ENCODE results near the gene HAUS7. TPM values are rescaled to one million over a fixed set of nuclear protein-coding genes. Genes with fewer than 3 reads are reported as not detected.

Gene HAUS7
- total RNA-seq, 1 donor = 10.8 TPM

DNA sequence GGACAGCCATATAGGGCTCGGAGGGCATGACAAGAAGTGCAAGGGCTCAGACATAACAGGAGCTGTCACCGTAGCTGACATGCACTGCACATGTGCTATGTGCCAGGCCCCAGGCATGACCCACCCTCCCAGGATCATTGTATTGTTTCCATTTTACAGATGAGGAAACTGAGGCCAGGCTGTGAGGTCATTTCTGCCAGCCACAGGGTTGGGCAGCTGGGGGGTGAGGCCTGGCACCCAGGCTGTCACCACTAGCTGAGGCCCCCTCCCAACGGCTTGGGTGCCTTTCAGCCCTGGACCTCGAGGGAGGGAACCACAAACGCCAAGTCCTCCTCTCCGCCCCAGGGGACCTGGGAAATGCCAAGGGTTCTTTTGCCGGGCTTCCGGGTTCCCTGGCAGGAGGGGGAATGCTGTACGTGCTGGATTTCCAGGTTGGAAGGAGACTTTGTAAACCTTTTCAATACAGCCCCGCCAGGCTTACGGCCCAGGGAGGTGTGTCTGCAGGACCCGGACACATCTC lies 37.2 kb downstream of the HAUS7 start:
- TF ChIP-seq, protein P1, sequence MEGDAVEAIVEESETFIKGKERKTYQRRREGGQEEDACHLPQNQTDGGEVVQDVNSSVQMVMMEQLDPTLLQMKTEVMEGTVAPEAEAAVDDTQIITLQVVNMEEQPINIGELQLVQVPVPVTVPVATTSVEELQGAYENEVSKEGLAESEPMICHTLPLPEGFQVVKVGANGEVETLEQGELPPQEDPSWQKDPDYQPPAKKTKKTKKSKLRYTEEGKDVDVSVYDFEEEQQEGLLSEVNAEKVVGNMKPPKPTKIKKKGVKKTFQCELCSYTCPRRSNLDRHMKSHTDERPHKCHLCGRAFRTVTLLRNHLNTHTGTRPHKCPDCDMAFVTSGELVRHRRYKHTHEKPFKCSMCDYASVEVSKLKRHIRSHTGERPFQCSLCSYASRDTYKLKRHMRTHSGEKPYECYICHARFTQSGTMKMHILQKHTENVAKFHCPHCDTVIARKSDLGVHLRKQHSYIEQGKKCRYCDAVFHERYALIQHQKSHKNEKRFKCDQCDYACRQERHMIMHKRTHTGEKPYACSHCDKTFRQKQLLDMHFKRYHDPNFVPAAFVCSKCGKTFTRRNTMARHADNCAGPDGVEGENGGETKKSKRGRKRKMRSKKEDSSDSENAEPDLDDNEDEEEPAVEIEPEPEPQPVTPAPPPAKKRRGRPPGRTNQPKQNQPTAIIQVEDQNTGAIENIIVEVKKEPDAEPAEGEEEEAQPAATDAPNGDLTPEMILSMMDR (IDR thresholded peaks at IDR 0.05; ENCODE audit: insufficient read depth, low read depth, low read length) = no peak
- DNase-seq (ENCODE audit: low read depth) = no peak

DNA sequence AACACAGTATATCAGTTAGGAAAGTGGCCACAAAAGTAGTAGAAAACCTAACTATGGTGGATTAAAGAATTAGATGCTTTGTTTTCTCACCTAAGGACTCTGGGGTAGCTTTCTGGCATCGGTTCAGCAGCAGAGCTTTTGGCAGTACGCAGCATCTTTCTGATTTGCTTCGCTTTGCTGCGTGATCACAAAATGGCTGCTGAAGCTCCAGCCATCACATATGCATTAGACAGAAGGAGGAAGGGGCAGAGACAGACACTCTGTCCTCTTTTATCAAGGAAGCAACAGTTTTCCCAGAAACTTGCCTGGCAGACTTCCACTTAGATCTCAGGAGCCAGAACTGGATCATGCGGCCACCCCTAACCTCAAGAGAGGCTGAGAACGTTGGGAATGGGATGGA lies 39.6 kb downstream of the HAUS7 start:
- TF ChIP-seq, protein P1 (IDR thresholded peaks at IDR 0.05; ENCODE audit: insufficient read depth, low read depth, low read length) = no peak
- no peak for DNase-seq (ENCODE audit: low read depth)
- H3K4me3 ChIP-seq (ENCODE audit: low read depth, low read length) = no peak overlapping the region

More for the DNA sequence above, 37.2 kb downstream of the HAUS7 start:
- no peak overlapping the region for H3K4me3 ChIP-seq (ENCODE audit: low read depth, low read length)

DNA sequence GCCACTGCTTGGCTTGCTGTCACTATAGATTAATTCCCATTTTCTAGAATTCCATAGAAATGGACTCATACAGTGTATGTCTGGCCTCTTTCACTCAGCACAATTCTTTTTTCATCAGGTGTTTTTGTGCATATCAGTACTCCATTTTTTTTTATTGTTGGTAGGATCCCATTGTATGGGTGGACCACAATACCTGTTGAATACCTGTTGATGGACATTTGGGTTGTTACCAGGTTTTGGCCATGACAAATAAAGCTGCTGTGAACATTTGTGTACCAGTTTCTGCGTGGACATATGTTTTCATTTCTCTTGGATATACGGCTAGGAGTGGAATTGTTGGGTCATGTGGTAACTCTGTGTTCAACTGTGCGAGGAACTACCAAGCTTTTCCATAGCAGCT lies 44.2 kb downstream of the HAUS7 start:
- TF ChIP-seq, protein P1 (IDR thresholded peaks at IDR 0.05; ENCODE audit: insufficient read depth, low read depth, low read length) = no peak

DNA sequence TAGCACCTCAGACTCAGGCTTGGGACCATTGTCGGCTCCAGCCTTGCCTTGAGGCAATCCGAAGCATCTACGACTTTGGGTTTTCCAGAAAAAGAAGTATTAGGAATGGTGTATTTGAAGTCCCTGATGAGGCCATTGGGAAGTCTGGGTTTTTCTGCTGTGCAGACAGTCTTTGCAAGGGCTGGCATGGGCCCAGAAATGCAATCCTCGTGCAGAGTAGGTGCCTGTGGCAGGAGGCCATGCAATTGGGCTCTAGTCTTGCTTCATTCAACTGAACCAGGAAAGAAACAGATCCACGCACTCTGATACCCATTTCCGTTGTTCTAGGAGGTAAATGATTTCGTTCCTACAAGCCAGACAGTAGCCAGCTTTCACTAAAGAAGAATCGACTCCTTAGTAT lies 46.7 kb downstream of the HAUS7 start:
- DNase-seq (ENCODE audit: low read depth) = peak; percentile 18
- TF ChIP-seq, protein P1 (IDR thresholded peaks at IDR 0.05; ENCODE audit: insufficient read depth, low read depth, low read length) = no peak
- H3K4me3 ChIP-seq (ENCODE audit: low read depth, low read length) = no peak overlapping the region

More for the DNA sequence above, 44.2 kb downstream of the HAUS7 start:
- H3K4me3 ChIP-seq (ENCODE audit: low read depth, low read length) = no peak overlapping the region
- DNase-seq (ENCODE audit: low read depth) = no peak

DNA sequence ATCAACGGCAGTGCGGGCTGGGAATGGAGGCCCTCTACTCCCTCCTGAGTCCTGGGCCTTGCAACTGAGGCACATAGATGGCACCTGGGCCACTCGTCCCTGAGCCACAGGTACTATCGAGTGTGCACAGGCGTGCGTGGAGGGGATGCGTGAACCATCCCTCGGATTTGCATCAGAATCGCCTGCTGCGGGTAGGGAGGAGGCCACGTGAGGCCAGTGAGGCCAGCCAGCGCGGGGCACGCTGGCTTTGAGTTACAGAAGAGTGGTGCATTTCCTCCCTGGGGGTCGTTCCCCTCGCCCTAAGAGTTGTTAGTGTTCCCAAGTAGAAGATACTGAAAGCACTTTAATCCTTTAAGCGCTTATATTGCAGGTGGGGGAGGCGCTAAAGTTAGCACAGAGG lies 48.5 kb downstream of the HAUS7 start:
- TF ChIP-seq, protein P1 (IDR thresholded peaks at IDR 0.05; ENCODE audit: insufficient read depth, low read depth, low read length) = no peak
- no peak for DNase-seq (ENCODE audit: low read depth)
- H3K4me3 ChIP-seq (ENCODE audit: low read depth, low read length) = no peak overlapping the region

DNA sequence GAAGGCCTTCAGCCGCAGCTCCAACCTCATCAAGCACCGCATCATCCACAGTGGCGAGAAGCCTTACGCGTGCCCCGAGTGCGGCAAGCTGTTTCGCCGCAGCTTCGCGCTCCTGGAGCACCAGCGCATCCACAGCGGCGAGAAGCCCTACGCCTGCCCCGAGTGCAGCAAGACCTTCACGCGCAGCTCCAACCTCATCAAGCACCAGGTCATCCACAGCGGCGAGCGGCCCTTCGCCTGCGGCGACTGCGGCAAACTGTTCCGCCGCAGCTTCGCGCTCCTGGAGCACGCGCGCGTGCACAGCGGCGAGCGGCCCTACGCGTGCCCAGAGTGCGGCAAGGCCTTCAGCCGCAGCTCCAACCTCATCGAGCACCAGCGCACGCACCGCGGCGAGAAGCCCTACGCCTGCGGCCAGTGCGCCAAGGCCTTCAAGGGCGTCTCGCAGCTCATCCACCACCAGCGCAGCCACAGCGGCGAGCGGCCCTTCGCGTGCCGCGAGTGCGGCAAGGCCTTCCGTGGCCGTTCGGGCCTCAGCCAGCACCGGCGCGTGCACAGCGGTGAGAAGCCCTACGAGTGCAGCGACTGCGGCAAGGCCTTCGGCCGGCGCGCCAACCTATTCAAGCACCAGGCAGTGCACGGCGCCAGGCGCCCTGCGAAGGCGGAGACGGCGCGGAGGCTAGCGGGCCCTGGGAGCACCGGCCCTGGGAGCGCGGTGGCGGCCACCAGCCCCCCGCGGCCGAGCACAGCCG lies 49.4 kb downstream of the HAUS7 start:
- H3K4me3 ChIP-seq (ENCODE audit: low read depth, low read length) = no peak overlapping the region
- TF ChIP-seq, protein P1 (IDR thresholded peaks at IDR 0.05; ENCODE audit: insufficient read depth, low read depth, low read length) = no peak
- DNase-seq (ENCODE audit: low read depth) = no peak
